Stimulated activated CD8-positive, alpha-beta memory T cell treated with anti-CD3 and anti-CD28 coated beads, Interleukin-15, amount 100 ng/mL, for 48 hours (primary cell): ENCODE measurements around the gene IFNG-AS1.
A peak's percentile ranks its signal among the peaks of the same experiment; 100 is the strongest.

Experiments used
- DNase-seq, 2 donors: peaks; one replicate each; pipeline ENCODE4 v3.0.0-alpha.2; 2020; ENCODE audit warnings: low read depth in 2 of 2

IFNG-AS1 gene

GRCh38 chr12:67994046-67994445, 4.8 kb downstream of the IFNG-AS1 start:
- no peak for DNase-seq

GRCh38 chr12:67996347-67996746, 7.1 kb downstream of the IFNG-AS1 start:
- no peak for DNase-seq

DNA sequence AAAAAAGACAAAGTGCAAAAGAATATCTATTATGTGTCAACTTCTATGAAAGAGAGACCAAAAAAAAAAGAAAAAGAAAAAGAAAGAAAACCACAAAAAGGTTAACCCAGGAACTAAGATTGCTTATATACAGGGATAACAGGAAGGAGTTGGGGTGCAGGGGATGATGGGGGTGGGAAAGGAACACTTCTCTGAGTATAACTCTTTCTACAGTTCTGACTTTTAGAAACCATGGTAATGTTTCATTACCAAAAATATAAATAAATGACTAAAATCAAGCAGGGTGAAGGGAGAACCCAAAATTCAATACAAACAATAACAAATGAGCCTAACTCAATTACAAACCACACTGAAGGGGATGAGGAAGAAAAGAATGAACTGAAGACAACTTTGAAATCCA, 9.1 kb downstream of the IFNG-AS1 start:
- DNase-seq, result no peak

GRCh38 chr12:67999244-67999643, 10.0 kb downstream of the IFNG-AS1 start:
- DNase-seq, result no peak

- no peak for DNase-seq
Observed at GRCh38 chr12:68001486-68002466, 12.5 kb downstream of the IFNG-AS1 start.

DNA sequence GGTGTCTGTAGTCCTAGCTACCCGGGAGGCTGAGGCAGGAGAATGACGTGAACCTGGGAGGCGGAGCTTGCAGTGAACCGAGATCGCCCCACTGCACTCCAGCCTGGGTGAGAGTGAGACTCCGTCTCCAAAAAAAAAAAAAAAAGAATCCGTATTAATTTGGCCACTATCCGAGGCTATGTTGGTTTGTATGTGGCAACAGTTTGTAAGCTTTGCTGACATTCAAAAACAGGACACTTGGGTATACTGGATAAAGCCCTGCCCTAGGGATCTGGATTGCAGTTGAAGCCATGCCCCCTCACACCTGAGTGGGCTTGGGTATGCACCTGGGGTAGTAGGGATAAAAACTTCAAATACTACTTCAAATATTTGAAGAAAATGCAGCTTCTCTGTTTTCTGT, 14.5 kb downstream of the IFNG-AS1 start:
- DNase-seq, result no peak

- no peak for DNase-seq
Observed at GRCh38 chr12:68007033-68007432, 17.8 kb downstream of the IFNG-AS1 start.

GRCh38 chr12:68007466-68007865, 18.2 kb downstream of the IFNG-AS1 start:
- no peak for DNase-seq

DNA sequence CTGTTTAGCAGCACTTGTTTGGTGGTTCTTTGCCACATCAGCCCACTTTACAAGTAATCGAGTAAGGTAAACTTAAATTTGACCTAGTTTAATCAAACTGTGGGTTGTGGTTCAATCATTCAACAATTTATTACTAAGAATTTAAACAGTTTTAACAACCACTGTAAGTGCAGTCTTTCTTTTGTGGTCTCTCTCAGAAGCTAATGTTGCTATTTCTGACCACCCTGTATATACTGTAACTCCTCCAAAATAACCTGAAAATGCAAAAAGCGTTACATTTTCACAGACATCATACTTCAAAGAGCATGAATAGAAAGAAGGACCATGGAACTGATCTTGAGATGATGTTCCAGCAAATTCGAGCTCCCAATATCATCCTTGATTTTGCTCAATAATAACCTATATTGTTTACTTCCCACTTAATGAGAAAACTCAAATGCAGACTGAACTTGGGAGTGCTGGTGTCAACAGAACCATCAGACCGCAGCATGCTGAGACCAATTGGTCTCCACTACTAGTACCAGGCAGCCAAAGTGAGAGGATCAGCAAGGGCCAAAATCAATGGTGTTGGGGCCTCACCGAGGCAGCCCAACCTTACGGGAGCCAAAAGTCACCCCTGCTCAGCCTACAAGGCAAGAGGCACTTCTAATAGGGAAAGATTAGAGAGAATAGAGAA, 22.1 kb downstream of the IFNG-AS1 start:
- no peak for DNase-seq

DNA sequence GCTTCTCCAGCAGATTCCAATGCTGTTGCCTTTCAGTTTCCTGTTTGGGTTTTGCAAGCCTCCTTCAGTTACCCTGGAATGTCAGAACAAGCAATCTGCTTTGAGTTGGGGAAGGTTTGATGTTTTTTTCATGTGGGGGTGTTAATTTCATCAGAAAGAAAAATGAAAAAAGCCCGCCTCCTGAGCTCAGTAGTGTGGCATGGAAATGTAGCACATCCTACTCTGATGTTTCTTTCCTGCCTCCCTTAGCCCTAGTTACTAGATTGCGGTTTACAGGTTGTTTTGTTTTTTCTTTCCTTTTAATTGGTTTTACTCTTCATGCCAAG, 22.6 kb downstream of the IFNG-AS1 start:
- no peak for DNase-seq

- no peak for DNase-seq
Observed at GRCh38 chr12:68012712-68013111, 23.5 kb downstream of the IFNG-AS1 start.

DNA sequence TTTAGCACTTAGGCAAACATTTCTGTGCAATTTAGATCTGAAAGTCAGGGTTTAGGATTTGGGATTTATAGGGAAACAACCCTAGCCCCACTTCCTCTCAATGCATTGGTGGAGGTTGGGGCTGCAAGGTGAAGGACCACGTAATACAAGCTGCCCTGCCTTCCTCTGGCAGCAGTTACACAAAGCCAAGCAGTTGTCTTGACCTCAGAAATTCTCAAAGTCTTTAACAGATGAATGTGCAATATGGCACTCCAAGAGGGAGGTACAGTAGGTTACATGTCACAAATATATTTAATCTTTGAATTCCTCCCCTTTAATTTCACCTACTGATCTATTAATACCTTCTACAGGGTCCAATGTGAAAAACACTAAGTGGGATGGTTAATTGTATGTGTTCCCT, 23.9 kb downstream of the IFNG-AS1 start:
- no peak for DNase-seq

DNA sequence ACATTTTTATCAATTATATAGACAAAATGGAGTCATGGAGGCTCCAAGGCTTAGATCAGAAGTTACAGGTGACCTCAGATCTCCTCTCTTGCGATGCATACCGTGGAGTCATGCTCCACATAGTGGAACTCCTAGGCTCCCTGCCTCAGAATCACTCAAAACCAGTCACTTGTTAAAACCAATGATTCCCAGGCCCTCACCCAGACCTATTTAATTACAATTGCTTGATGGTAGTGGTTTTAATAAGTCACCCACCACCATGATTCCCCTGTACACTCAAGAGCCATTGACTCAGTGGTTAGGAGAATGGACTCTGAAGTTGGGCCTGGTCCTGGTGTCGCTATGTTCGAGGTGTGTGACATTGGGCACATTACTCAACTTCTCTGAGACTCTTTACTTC, 26.9 kb downstream of the IFNG-AS1 start:
- no peak for DNase-seq

- DNase-seq, result no peak
Observed at GRCh38 chr12:68018315-68018714, 29.1 kb downstream of the IFNG-AS1 start.

GRCh38 chr12:68020049-68020448, 30.8 kb downstream of the IFNG-AS1 start:
- no peak for DNase-seq

GRCh38 chr12:68020699-68021098, 31.5 kb downstream of the IFNG-AS1 start:
- DNase-seq, result no peak

GRCh38 chr12:68028647-68029046, 39.4 kb downstream of the IFNG-AS1 start:
- DNase-seq, result no peak

DNA sequence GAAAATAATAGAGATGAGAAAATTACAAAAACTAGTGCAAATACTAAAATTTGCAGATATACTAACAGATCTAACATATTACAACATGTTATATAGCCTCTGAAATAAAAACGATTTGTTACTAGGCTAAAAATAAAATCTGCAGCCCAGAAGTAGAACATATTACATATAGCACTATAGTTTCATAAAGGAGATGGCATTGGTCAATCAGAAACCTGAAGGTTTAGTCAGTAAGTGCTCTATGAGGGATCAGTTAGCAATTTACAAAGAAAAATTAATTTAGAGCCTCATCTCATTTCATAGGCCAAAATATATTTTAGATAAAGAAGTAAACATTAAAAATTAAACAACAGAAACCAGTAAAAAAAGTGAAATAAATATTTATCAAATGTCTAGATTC, 41.0 kb downstream of the IFNG-AS1 start:
- DNase-seq, result no peak

DNA sequence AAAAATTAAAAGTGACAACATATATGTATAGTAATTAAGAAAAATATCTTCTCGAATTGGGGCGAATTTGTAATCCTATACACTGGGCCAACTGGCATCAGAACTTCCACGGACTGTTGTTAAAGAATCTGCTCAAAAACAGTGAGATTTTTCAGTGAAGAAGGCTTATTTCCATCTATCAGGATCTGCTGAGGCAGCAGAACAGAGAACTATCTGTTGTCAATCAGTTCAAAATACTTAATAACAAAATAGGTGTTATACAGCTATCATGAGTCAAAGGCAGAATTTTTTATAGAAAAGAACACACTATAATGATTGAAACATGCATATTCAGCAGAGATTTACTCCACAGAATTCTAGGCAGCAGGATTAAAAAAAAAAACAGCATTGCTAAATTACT, 41.9 kb downstream of the IFNG-AS1 start:
- DNase-seq, result no peak

GRCh38 chr12:68031881-68032739, 42.9 kb downstream of the IFNG-AS1 start:
- DNase-seq, result no peak

DNA sequence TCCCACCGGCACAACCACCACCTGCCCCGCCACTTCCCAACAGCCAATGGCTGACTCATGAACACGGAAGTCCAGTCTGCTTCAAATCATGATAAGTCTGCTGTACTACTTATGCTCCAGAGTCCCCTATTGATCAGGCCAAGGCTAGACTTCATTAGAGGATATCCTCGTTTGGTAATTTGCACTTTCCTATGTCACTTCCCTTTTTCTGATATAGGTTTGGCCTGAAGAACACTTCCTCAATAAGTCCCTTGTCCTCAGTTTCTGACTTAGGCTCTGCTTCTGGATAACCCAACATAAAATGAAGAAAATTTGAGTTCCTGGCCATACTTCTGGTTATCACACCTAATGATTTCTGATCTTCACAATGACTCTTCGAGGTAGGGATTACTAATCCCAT, 45.3 kb downstream of the IFNG-AS1 start:
- DNase-seq, result no peak

- DNase-seq, result peak in 1 of 2 donors; percentile 7
Observed at GRCh38 chr12:68036642-68037041, 47.4 kb downstream of the IFNG-AS1 start.
